ENCODE results near the gene PSMB10. TPM values are rescaled to one million over a fixed set of nuclear protein-coding genes. Genes with fewer than 3 reads are reported as not detected.
A peak's percentile ranks its signal among the peaks of the same experiment; 100 is the strongest.

The PSMB10 gene
- total and polyA plus RNA-seq, 2 of the 8 experiments (the other 6 are each of a cell fraction or from before 2014, with no cell fraction given): 32.1 to 61.9 TPM

- Histone ChIP-seq H3K18ac (ENCODE audit: extremely low read depth, low read length) (no peak overlapping the region), H4K20me1 (replicated peaks in 1 of 2; ENCODE audit: control insufficient read depth in 1 of 2, insufficient read depth in 2 of 2, low read length in 2 of 2) (peaks cover 3 to 27% of the 10 kb centered on the region in 2 experiments), H3K9me3 (ENCODE audit: insufficient read depth in 2 of 2, low read depth in 1 of 2, low read length in 1 of 2) (no peaks in the 10 kb centered on the region), H2AK5ac (ENCODE audit: low read depth, low read length) (no peak overlapping the region), H4K91ac (replicated peaks; ENCODE audit: insufficient read length, low read length) (no peak overlapping the region), H3K27ac (ENCODE audit: low read depth, low read length) (no peak overlapping the region), H3K79me1 (ENCODE audit: low read depth, low read length) (no peaks in the 10 kb centered on the region), H3K56ac (replicated peaks; ENCODE audit: insufficient read length, low read depth, low read length) (no peak overlapping the region), H3K23ac (ENCODE audit: insufficient read length) (no peak overlapping the region), H3K4me3 (ENCODE audit: extremely low read depth in 1 of 4, insufficient read depth in 2 of 4, low read depth in 3 of 4, low read length in 4 of 4) (no peak overlapping the region), H3K36me3 (ENCODE audit: control insufficient read depth in 2 of 4, insufficient read depth in 4 of 4, low read length in 3 of 4) (no peaks in the 10 kb centered on the region; a peak in 2 of 8 replicates), H2BK20ac (ENCODE audit: low read length) (no peak overlapping the region), H3K14ac (ENCODE audit: insufficient read length) (no peak overlapping the region), H3K4ac (replicated peaks; ENCODE audit: insufficient read length, low read depth, low read length) (no peak overlapping the region), H3K9ac (replicated peaks in 1 of 4; ENCODE audit: extremely low read depth in 1 of 4, low read depth in 3 of 4, low read length in 3 of 4) (no peak overlapping the region), H4K8ac (ENCODE audit: extremely low read depth, insufficient read depth, low read length) (no peak overlapping the region), H3K23me2 (ENCODE audit: low read depth, low read length) (no peaks in the 10 kb centered on the region), H2BK12ac (ENCODE audit: low read depth, low read length) (no peak overlapping the region), H3K27me3 (replicated peaks in 1 of 4; ENCODE audit: control insufficient read depth in 3 of 4, extremely low read depth in 1 of 4, insufficient read depth in 3 of 4, low read length in 3 of 4) (no peaks in the 10 kb centered on the region), H3K4me2 (ENCODE audit: insufficient read depth in 1 of 2, low read depth in 2 of 2, low read length in 2 of 2) (no peak overlapping the region), H3K79me2 (ENCODE audit: control insufficient read depth in 1 of 2, insufficient read depth in 2 of 2, low read length in 2 of 2) (no peaks in the 10 kb centered on the region), H2AFZ (ENCODE audit: low read length) (no peak overlapping the region), H2BK15ac (ENCODE audit: low read length) (no peak overlapping the region), H4K5ac (ENCODE audit: insufficient read length, low read depth, low read length) (no peak overlapping the region), H2BK5ac (ENCODE audit: low read depth, low read length) (no peak overlapping the region), H2BK120ac (replicated peaks; ENCODE audit: low read depth, low read length) (no peak overlapping the region), H3K4me1 (replicated peaks in 1 of 4; ENCODE audit: control insufficient read depth in 3 of 4, insufficient read depth in 4 of 4, low read length in 3 of 4) (peaks cover 0 to 8% (median 4%) of the 10 kb centered on the region in 4 experiments; a peak in 5 of 7 replicates)
- 61% methylated on average over 15 of the region's 16 CpGs; no CpG with 5 or more reads in 1 of the 2 experiments for WGBS, 2 experiments (ENCODE audit: extremely low coverage in 1 of 2, insufficient coverage in 1 of 2, insufficient read length in 1 of 2, insufficient replicate concordance in 2 of 2, low coverage in 1 of 2, low lambda C conversion rate in 2 of 2, missing lambda C conversion rate in 1 of 2)
- peak in 1 of 2 experiments; percentile 91 for DNase-seq (ENCODE audit: low read depth in 1 of 2, low spot score in 2 of 2)
- FAIRE-seq: peak; percentile 78
- ChIA-PET POLR2A (ENCODE audit: partially characterized antibody) (interaction anchor here (0.7 to 7.5 kb wide), 6 partner anchors 7 to 51 kb away, joined by 3 to 43 read pairs (median 15); partner anchors contain the start of genes LCAT, NRN1L and PSMB10), CTCF (ENCODE audit: partially characterized antibody) (interaction anchor here (0.7 to 27.1 kb wide), 19 partner anchors 9 to 265 kb away, joined by 3 to 623 read pairs (median 4); partner anchors contain the start of genes EDC4, NRN1L, PSKH1 and RANBP10)
- no peak for TF ChIP-seq NRF1 (IDR thresholded peaks at IDR 0.05; ENCODE audit: low read depth, low read length)
- peak; percentile 47 for TF ChIP-seq MAX (IDR thresholded peaks at IDR 0.05)
- peak; percentile 96 to 100 (median 96) for TF ChIP-seq CTCF (IDR thresholded peaks at IDR 0.05; ENCODE audit: control extremely low read depth in 1 of 3, insufficient read depth in 1 of 3, low read depth in 1 of 3, low read length in 3 of 3)
- peak; percentile 94 for TF ChIP-seq RAD21 (IDR thresholded peaks at IDR 0.05 in 1 of 2, conservative IDR thresholded peaks at IDR 0.05 in 1 of 2; ENCODE audit: low read depth in 2 of 2, low read length in 2 of 2)
- TF ChIP-seq ASH2L (IDR thresholded peaks at IDR 0.05; ENCODE audit: low read length): no peak
- no peak for TF ChIP-seq RXRA (IDR thresholded peaks at IDR 0.05; ENCODE audit: insufficient read depth, low read depth, low read length)
- no peak; the same call in 1 of the 2 replicates for TF ChIP-seq GABPA (IDR thresholded peaks at IDR 0.05; ENCODE audit: borderline replicate concordance, insufficient read depth, low read length)
- TF ChIP-seq NANOG (IDR thresholded peaks at IDR 0.05; ENCODE audit: insufficient read depth, low read depth, low read length, poor library complexity, severe bottlenecking): peak; percentile 45
These were observed 7.9 kb downstream of the PSMB10 start for GRCh38 chr16:67928561-67929364.

Data from H1 (cell line).